Right lung (tissue), 5 donors: ENCODE data around the gene AHRR. TPM values are rescaled to one million over a fixed set of nuclear protein-coding genes. Genes with fewer than 3 reads are reported as not detected.
"Not testable (repeated sequence)": the region's sequence is repeated elsewhere in the genome, so short reads cannot be mapped to it uniquely, and the experiment has no call there.

ENCODE experiments used
- DNase-seq, 2 donors: peaks; one replicate each; pipeline ENCODE4 v3.0.0-alpha.2; 2013
- polyA plus RNA-seq, 5 donors: library from polyadenylated mRNA; unstranded; fragments of 120-200 nt; gene quantifications; one replicate each; pipeline versions ENCODE4 v1.2.1 to v1.2.3, GENCODE V29; 2013; ENCODE audit warnings: inconsistent platforms in 1 of 5, low replicate concordance in 1 of 5; ENCODE audit not compliant: insufficient read length in 5 of 5, insufficient read depth in 1 of 5

Gene AHRR
- polyA plus RNA-seq, 5 donors, result 2.5 to 7.6 (median 4.9) TPM

DNA sequence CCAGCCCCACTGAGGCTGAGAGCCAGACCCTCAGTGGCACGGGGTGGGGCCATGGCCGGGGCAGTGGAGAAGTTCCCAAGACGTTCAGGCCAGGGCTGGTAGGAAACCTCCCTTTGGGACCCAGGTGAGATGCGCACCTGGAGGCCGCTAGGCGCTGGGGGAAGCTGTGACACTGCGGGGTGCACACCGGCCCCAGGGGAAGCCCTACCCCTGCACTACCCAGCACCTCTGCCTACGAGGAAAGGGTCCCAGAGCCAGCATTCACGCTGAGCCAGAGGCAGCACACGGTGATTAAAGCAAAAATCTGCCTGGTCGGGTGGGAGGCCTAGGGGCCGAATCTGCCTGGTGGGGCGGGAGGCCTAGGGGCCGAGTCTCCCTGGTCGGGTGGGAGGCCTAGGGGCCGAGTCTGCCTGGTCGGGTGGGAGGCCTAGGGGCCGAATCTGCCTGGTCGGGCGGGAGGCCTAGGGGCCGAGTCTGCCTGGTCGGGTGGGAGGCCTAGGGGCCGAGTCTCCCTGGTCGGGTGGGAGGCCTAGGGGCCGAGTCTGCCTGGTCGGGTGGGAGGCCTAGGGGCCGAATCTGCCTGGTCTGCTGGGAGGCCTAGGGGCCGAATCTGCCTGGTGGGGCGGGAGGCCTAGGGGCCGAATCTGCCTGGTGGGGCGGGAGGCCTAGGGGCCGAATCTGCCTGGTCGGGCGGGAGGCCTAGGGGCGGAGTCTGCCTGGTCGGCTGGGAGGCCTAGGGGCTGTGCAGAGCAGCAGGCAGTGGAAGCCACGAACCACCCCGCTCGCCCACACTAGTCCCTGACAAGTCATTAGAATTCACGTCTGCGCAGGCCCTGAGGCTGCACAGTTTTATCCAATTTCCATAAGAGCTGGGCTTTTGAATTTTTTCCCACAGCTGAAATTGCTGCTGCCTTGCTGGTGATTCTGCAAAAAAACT is 93.7 kb downstream of the AHRR start:
- DNase-seq, result not testable (repeated sequence)

DNA sequence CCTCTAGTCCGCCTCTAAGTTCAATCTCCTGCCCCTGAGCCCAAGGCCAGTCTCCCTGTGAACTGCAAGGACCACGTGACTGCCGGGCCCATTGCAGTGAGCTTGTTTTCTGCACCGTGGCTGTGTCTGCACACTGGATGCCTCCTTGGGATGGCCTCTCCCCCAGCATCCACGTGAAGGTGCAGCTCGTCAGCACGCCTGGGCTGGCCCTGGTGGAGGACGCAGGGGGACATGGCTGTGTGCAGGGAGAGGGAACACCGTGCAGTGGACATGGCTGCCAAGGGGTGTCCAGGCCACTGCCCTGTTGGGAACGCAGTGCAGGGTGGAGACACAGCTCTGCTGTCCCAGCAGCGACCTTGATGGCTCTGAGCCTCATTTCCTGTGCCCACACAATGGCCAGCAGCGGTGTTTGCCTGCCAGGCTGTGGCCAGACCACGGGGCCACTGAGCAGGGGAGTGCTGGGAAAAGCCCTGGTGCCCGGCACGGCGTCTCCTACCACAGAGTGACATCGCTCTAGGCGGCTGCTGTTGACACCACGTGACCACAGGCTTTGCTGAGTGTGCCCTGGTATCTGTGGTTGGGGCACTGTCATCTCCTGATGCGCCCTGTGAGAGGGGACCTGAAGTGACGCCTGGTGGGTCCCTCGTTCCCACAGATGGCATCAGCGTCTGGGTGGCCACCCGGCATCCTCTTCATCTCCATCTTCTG is 94.6 kb downstream of the AHRR start:
- no peak for DNase-seq

GRCh38 chr5:416636-416960 is 95.1 kb downstream of the AHRR start:
- DNase-seq, result no peak

- DNase-seq, result no peak
These were observed 96.0 kb downstream of the AHRR start for GRCh38 chr5:417301-418161.

- DNase-seq, result no peak
These were observed 96.9 kb downstream of the AHRR start for GRCh38 chr5:418162-419121.

- DNase-seq, result no peak
These were observed 98.5 kb downstream of the AHRR start for GRCh38 chr5:419970-420369.

- no peak for DNase-seq
These were observed 99.2 kb downstream of the AHRR start for GRCh38 chr5:420632-421286.

DNA sequence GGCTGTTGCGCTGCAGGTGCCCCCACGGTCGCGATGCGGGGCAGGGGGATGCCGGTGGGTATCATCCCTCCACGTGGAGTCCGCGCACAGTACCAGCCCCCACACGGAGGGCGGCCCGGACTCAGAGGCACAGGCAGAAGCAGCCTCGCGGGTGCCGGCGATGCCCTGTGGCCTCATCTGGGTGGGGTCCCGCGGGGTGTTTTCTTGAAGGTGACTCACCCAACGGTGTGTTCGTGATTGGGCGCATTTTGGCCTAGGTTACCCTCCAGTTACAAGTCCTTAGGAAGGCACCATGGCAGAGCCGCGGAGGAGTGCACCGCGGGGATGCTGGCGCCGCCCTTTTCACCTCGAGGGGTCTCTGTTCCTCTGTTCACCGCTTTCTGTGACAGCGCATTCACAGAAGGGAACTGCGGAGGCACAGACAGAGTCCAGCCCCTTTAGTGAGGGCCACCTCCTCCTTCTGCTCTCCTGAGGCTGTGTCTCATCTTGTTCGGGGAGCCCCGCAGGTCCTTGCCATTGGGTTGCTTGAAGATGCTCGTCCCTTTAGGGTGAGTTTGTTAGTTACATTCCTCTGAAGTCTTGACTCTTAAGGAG is 99.9 kb downstream of the AHRR start:
- no peak for DNase-seq

- DNase-seq, result no peak
These were observed 100.4 kb downstream of the AHRR start for GRCh38 chr5:421901-422300.

DNA sequence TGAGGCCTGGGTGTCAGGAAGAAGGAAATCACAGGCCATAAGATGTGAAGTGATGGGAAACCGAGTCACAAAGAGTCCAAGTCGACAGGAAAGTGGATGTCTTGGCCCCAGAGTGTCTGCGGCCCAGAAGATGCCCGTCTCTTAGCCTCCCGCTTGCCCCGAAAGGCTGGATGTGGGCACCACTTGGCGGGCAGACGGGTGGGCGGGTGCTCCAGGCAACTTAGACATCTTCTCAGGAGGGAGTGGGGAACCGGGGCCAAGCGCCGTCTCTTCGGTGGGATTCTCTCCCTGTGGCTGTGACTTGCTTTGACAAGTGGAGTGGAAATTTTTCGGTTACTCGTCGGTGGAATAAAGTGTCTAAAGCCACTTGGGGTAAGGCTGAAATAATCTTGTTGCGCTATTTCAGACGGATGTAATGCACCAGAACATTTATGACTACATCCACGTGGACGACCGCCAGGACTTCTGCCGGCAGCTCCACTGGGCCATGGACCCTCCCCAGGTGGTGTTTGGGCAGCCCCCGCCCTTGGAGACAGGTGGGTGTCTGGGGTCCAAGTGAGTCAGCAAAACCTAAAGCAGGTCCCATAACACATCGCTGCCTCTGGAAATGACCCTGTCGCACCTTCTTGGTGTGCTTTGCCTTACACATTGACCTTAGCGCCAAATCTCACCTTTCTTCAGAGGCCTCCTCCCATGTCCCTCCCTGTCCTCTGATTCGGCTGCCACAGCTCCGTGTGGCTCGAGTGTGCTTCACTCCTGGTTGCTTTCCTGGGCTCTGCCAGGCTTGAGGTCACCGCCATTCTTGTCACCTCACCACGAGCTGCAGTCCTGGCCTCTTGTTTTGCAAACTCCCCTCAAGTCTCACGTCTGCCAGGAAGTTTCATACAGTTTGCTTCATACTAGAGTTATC is 101.1 kb downstream of the AHRR start:
- no peak for DNase-seq

DNA sequence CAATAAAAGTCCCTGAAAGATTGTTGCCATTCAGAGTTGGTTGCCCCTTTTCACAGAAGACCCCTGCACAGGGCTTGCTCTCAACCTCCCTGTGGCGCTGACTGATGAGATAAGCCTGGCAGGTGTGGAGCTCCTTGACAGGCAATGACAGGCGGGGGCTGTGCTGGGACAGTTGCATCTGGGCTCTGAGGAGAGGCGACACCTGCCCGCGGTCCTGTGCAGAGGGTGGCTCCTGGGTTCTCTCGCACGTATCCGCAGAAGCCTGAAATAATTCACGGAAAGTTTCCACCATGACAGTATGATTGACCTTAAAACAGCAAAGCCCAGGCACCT is 101.7 kb downstream of the AHRR start:
- no peak for DNase-seq

GRCh38 chr5:423626-424261 is 102.2 kb downstream of the AHRR start:
- DNase-seq, result no peak

DNA sequence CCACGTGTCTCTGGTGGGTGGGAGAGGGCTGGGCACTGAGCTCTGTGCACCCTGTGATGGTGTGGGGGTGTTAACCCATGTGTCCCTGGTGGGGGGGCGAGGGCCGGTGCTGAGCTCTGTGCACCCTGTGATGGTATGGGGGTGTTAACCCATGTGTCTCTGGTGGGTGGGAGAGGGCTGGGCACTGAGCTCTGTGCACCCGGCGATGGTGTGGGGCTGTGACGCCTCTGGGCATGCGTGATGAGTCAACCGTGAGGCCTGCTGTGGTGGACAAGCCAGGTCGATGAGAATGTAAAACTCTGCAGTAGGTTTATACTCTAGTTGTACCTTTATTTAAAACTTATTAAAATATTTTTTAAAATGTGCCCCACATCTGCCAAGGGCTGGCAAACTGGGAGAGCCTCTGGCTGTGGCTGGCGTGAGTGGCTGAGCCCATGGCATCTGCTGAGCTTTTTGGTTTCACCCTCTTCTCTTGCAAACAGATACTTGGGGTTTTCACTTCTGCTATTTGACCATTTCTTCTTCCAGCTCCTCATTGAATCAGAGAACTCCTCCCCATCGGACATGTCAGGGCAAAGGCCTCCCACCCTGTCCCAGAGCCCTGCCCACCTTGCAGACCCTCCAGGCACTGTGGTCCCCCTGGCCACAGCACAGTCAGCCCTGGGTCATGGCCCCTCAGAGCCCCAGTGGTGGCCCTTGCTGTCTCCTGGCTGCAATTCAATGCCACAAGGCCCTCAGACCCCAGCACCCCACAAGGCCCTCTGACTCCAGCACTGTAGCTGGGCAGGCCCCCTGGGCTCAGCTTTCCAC is 103.0 kb downstream of the AHRR start:
- no peak for DNase-seq

DNA sequence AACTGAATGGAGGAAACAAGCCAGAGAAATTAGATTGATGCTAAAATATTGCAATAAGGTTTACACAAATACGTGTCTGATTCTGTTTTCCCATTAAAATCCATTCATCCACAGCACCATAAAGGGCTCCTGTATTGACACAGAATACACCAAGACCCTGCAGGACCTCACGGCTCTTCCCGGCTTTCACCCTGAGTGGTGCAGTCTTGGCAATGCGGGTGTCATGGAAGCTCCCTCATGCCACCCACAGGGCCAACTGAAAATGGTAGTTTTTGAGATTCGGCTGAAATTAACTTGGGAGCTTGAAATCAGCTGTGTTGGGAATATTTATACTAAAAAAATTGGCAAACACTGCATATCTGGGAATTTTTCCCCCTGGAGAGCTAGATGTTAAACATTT is 104.2 kb downstream of the AHRR start:
- no peak for DNase-seq

- DNase-seq, result no peak
These were observed 105.0 kb downstream of the AHRR start for GRCh38 chr5:426392-426976.

DNA sequence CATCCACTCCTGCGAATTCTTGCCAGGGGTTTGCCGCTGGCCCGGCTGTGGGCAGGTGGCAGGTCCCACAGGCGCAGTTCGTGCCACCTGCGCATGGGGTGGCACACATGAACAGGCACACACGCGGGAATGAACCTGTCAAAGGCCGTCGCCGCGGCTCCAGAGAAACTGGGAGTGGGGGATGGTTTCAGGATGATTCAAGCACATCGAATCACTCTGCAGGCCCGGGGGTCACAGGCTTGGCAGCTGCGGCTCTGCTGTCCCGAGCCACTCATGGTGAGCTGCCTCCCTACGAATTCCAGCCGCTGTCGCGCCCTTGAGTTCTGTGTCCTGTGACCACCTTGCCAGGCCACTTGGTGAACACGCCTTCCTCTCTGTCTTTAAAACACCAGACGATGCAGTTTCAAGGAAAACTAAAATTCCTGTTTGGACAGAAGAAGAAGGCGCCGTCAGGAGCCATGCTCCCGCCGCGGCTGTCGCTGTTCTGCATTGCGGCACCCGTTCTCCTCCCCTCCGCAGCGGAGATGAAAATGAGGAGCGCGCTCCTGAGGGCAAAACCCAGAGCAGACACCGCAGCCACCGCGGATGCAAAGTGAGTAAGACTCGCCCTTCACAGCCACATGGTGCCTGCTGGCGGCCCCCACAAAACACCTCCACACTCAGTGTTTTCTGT is 106.0 kb downstream of the AHRR start:
- DNase-seq, result no peak

GRCh38 chr5:428219-428618 is 106.7 kb downstream of the AHRR start:
- DNase-seq, result no peak
